HepG2 (cell line): Measurements from ENCODE around the gene MB21D2.

ENCODE experiments used
- BRCA1 ChIP-seq: sonication (generic); formaldehyde crosslinking; IDR thresholded peaks from 2 replicates; pipeline ENCODE4 v1.4.0; 2020; ENCODE audit warnings: missing genetic modification reagents
- CENPT ChIP-seq: sonication (generic); formaldehyde crosslinking; IDR thresholded peaks from 2 replicates; pipeline ENCODE4 v1.8.0; 2022; ENCODE audit warnings: low read depth, mild to moderate bottlenecking, moderate library complexity, missing genetic modification reagents
- CREB1 ChIP-seq, 2 experiments: fragments of 450-650 bp in 1 of 2; IDR thresholded peaks; 2 replicates each; pipeline ENCODE4 v1.6.1; 2016 to 2017; ENCODE audit warnings: control low read depth in 1 of 2, mild to moderate bottlenecking in 1 of 2, missing compliant biosample characterization in 1 of 2, missing genetic modification characterization in 1 of 2
- POLR2A ChIP-seq, 2 experiments: IDR thresholded peaks; 2 replicates each; pipeline ENCODE4 v1.6.1; 2011; ENCODE audit warnings: low read depth in 2 of 2, low read length in 2 of 2, mild to moderate bottlenecking in 1 of 2, moderate library complexity in 1 of 2; ENCODE audit not compliant: insufficient read depth in 1 of 2
- RBFOX2 ChIP-seq: fragments of 200-400 bp; formaldehyde crosslinking; IDR thresholded peaks from 2 replicates; pipeline ENCODE4 v1.6.1; 2017; ENCODE audit warnings: low read depth, mild to moderate bottlenecking, low read length
- TCF7L2 ChIP-seq: IDR thresholded peaks from 2 replicates; pipeline ENCODE4 v1.6.1; 2011; ENCODE audit warnings: mild to moderate bottlenecking, low read depth, low read length, moderate library complexity
- ZKSCAN8 ChIP-seq: IDR thresholded peaks from 2 replicates; pipeline ENCODE4 v1.6.1; 2016; ENCODE audit warnings: borderline replicate concordance, missing genetic modification reagents, missing compliant biosample characterization
- TF ChIP-seq, protein P1 (sequence below): sonication (generic); formaldehyde crosslinking; IDR thresholded peaks from 2 replicates; pipeline ENCODE4 v1.5.0; 2020; ENCODE audit warnings: mild to moderate bottlenecking, missing genetic modification reagents, moderate library complexity
- TF ChIP-seq, protein P2 (sequence below): fragments of 450-650 bp; IDR thresholded peaks from 2 replicates; pipeline ENCODE4 v1.6.1; 2017
- TF ChIP-seq, protein P3 (sequence below): sonication (generic); formaldehyde crosslinking; IDR thresholded peaks from 2 replicates; pipeline ENCODE4 v1.5.1; 2020; ENCODE audit warnings: mild to moderate bottlenecking, missing genetic modification reagents
- TF ChIP-seq, protein P4 (sequence below): sonication (generic); formaldehyde crosslinking; IDR thresholded peaks from 2 replicates; pipeline ENCODE4 v1.8.0; 2022; ENCODE audit warnings: missing genetic modification reagents, mild to moderate bottlenecking, borderline replicate concordance
- TF ChIP-seq, protein P5 (sequence below): sonication (generic); formaldehyde crosslinking; IDR thresholded peaks from 2 replicates; pipeline ENCODE4 v1.8.1; 2023; ENCODE audit warnings: mild to moderate bottlenecking, missing genetic modification reagents, borderline replicate concordance

- TF ChIP-seq, protein P1, sequence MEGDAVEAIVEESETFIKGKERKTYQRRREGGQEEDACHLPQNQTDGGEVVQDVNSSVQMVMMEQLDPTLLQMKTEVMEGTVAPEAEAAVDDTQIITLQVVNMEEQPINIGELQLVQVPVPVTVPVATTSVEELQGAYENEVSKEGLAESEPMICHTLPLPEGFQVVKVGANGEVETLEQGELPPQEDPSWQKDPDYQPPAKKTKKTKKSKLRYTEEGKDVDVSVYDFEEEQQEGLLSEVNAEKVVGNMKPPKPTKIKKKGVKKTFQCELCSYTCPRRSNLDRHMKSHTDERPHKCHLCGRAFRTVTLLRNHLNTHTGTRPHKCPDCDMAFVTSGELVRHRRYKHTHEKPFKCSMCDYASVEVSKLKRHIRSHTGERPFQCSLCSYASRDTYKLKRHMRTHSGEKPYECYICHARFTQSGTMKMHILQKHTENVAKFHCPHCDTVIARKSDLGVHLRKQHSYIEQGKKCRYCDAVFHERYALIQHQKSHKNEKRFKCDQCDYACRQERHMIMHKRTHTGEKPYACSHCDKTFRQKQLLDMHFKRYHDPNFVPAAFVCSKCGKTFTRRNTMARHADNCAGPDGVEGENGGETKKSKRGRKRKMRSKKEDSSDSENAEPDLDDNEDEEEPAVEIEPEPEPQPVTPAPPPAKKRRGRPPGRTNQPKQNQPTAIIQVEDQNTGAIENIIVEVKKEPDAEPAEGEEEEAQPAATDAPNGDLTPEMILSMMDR (CRISPR knock-in tag), result no peak
- TF ChIP-seq, protein P2, sequence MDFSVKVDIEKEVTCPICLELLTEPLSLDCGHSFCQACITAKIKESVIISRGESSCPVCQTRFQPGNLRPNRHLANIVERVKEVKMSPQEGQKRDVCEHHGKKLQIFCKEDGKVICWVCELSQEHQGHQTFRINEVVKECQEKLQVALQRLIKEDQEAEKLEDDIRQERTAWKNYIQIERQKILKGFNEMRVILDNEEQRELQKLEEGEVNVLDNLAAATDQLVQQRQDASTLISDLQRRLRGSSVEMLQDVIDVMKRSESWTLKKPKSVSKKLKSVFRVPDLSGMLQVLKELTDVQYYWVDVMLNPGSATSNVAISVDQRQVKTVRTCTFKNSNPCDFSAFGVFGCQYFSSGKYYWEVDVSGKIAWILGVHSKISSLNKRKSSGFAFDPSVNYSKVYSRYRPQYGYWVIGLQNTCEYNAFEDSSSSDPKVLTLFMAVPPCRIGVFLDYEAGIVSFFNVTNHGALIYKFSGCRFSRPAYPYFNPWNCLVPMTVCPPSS, result no peak
- TF ChIP-seq RBFOX2, result no peak
- TF ChIP-seq, protein P3, sequence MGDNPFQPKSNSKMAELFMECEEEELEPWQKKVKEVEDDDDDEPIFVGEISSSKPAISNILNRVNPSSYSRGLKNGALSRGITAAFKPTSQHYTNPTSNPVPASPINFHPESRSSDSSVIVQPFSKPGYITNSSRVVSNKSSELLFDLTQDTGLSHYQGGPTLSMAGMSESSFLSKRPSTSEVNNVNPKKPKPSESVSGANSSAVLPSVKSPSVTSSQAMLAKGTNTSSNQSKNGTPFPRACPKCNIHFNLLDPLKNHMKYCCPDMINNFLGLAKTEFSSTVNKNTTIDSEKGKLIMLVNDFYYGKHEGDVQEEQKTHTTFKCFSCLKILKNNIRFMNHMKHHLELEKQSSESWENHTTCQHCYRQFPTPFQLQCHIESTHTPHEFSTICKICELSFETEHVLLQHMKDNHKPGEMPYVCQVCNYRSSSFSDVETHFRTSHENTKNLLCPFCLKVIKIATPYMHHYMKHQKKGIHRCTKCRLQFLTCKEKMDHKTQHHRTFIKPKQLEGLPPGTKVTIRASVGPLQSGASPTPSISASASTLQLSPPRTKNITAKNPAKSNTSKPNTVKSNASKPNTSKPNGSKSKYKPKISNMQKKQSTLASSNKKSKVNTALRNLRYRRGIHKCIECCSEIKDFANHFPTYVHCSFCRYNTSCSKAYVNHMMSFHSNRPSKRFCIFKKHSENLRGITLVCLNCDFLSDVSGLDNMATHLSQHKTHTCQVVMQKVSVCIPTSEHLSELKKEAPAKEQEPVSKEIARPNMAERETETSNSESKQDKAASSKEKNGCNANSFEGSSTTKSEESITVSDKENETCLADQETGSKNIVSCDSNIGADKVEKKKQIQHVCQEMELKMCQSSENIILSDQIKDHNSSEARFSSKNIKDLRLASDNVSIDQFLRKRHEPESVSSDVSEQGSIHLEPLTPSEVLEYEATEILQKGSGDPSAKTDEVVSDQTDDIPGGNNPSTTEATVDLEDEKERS, result no peak
- TF ChIP-seq CENPT (CRISPR knock-in tag), result no peak
- TF ChIP-seq, protein P4, sequence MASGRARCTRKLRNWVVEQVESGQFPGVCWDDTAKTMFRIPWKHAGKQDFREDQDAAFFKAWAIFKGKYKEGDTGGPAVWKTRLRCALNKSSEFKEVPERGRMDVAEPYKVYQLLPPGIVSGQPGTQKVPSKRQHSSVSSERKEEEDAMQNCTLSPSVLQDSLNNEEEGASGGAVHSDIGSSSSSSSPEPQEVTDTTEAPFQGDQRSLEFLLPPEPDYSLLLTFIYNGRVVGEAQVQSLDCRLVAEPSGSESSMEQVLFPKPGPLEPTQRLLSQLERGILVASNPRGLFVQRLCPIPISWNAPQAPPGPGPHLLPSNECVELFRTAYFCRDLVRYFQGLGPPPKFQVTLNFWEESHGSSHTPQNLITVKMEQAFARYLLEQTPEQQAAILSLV, result no peak
- no peak for TF ChIP-seq BRCA1 (CRISPR knock-in tag)
- TF ChIP-seq POLR2A (IDR thresholded peaks at IDR 0.05; ENCODE audit: insufficient read depth in 1 of 2, low read depth in 2 of 2, low read length in 2 of 2), result no peak
- TF ChIP-seq ZKSCAN8 (CRISPR knock-in tag), result no peak
- no peak for TF ChIP-seq TCF7L2
- TF ChIP-seq, protein P5, sequence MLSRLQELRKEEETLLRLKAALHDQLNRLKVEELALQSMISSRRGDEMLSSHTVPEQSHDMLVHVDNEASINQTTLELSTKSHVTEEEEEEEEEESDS (CRISPR knock-in tag), result no peak
- TF ChIP-seq CREB1 (IDR thresholded peaks at IDR 0.05), result no peak
- no peak for TF ChIP-seq CREB1 (CRISPR knock-in tag; IDR thresholded peaks at IDR 0.05)
Observed at GRCh38 chr3:192750201-192750600, 167.5 kb downstream of the MB21D2 start.
